Osteoblast (primary cell): Measurements from ENCODE around the gene HDDC3. TPM values are rescaled to one million over a fixed set of nuclear protein-coding genes. Genes with fewer than 3 reads are reported as not detected.

Source experiments
- DNase-seq: peaks from one replicate; pipeline ENCODE4 v3.0.0; 2011; ENCODE audit warnings: low spot score, mixed read lengths; ENCODE audit not compliant: insufficient read length; ENCODE audit errors: missing footprints
- H2AFZ ChIP-seq: 2 replicates; pipeline ENCODE4 v1.6.0; 2011; ENCODE audit warnings: mild to moderate bottlenecking, low read length
- H3K27ac ChIP-seq: 2 replicates; pipeline ENCODE4 v1.5.1; 2011; ENCODE audit warnings: mild to moderate bottlenecking, low read depth, low read length, moderate library complexity
- H3K27me3 ChIP-seq: 2 replicates; pipeline ENCODE4 v1.6.0; 2012; ENCODE audit warnings: mild to moderate bottlenecking, control low read depth, inconsistent platforms, low read length, moderate library complexity; ENCODE audit not compliant: insufficient read depth
- H3K36me3 ChIP-seq: 2 replicates; pipeline ENCODE4 v1.5.1; 2011; ENCODE audit warnings: mild to moderate bottlenecking, low read length, control low read depth, moderate library complexity; ENCODE audit not compliant: insufficient read depth
- H3K4me1 ChIP-seq: 2 replicates; pipeline ENCODE4 v1.5.1; 2011; ENCODE audit warnings: mild to moderate bottlenecking, low read length, control low read depth, moderate library complexity; ENCODE audit not compliant: insufficient read depth
- H3K4me2 ChIP-seq: 2 replicates; pipeline ENCODE4 v1.6.0; 2011; ENCODE audit warnings: mild to moderate bottlenecking, low read length; ENCODE audit not compliant: insufficient read depth
- H3K4me3 ChIP-seq: fragments of 200-600 bp; sonication (generic); 3 replicates; pipeline ENCODE4 v1.5.1; 2012; ENCODE audit warnings: mild to moderate bottlenecking, low read length, inconsistent platforms; ENCODE audit not compliant: insufficient read depth
- H3K79me2 ChIP-seq: 2 replicates; pipeline ENCODE4 v1.6.0; 2012; ENCODE audit warnings: mild to moderate bottlenecking, low read length, control low read depth, inconsistent platforms; ENCODE audit not compliant: insufficient read depth
- H3K9me3 ChIP-seq: 2 replicates; pipeline ENCODE4 v1.5.1; 2011; ENCODE audit warnings: low read depth, low read length, control low read depth
- H4K20me1 ChIP-seq: 2 replicates; pipeline ENCODE4 v1.6.0; 2012; ENCODE audit warnings: mild to moderate bottlenecking, low read length, control low read depth; ENCODE audit not compliant: insufficient read depth
- CTCF ChIP-seq: IDR thresholded peaks from 2 replicates; pipeline ENCODE4 v1.5.1; 2011; ENCODE audit warnings: mild to moderate bottlenecking, low read depth, low read length, moderate library complexity; ENCODE audit errors: extremely low read depth
- total RNA-seq: library from RNA; depleted of rRNA; stranded (reverse); fragments of >200 nt; gene quantifications from 2 replicates; pipeline ENCODE4 v1.2.3, GENCODE V29; 2012

HDDC3 gene
- total RNA-seq, 1 donor, result 11.6 TPM

- Histone ChIP-seq H3K79me2 (peaks cover 15% of the 10 kb centered on the region), H2AFZ (peak overlapping the region; percentile 77), H3K36me3 (peaks cover 36% of the 10 kb centered on the region), H3K9me3 (no peaks in the 10 kb centered on the region), H3K27me3 (no peaks in the 10 kb centered on the region), H3K4me2 (peak overlapping the region; percentile 78), H3K4me1 (peaks cover 27% of the 10 kb centered on the region), H4K20me1 (no peaks in the 10 kb centered on the region), H3K27ac (peak overlapping the region; percentile 66), H3K4me3 (peak overlapping the region; percentile 80)
- TF ChIP-seq CTCF, result peak; percentile 82
- DNase-seq, result peak; percentile 100
These were observed 24.1 kb upstream of the HDDC3 start for GRCh38 chr15:90956274-90957030.

GRCh38 chr15:90955624-90956273, 23.4 kb upstream of the HDDC3 start:
- TF ChIP-seq CTCF, result no peak
- H3K36me3 ChIP-seq, result peaks cover 36% of the 10 kb centered on the region
- no peaks in the 10 kb centered on the region for H3K27me3 ChIP-seq
- H3K4me1 ChIP-seq, result peaks cover 27% of the 10 kb centered on the region
- H2AFZ ChIP-seq, result no peak overlapping the region
- no peaks in the 10 kb centered on the region for H3K9me3 ChIP-seq
- DNase-seq, result no peak
- peak overlapping the region; percentile 80 for H3K4me3 ChIP-seq
- H3K27ac ChIP-seq, result peak overlapping the region; percentile 68
- peaks cover 15% of the 10 kb centered on the region for H3K79me2 ChIP-seq
- H3K4me2 ChIP-seq, result peak overlapping the region; percentile 78
- H4K20me1 ChIP-seq, result no peaks in the 10 kb centered on the region

GRCh38 chr15:90954712-90955623, 22.6 kb upstream of the HDDC3 start, which contains the start of gene RCCD1:
TSS of gene RCCD1 (plus strand) at chr15:90954884. CDS start at chr15:90956735, 1,851 bp downstream.
- H2AFZ ChIP-seq, result peak within 1 kb of the TSS; percentile 91
- H3K4me3 ChIP-seq, result peak within 1 kb of the TSS; percentile 78
- peak within 1 kb of the TSS; percentile 78 for H3K4me2 ChIP-seq
- H3K27ac ChIP-seq, result peak within 1 kb of the TSS; percentile 68
- peaks cover 27% of the 10 kb centered on the region for H3K4me1 ChIP-seq
- no peaks in the 10 kb centered on the region for H4K20me1 ChIP-seq
- no peak for TF ChIP-seq CTCF
- no peaks in the 10 kb centered on the region for H3K27me3 ChIP-seq
- peaks cover 40% of the 10 kb centered on the region for H3K36me3 ChIP-seq
- no peaks in the 10 kb centered on the region for H3K9me3 ChIP-seq
- peak; percentile 100 for DNase-seq
- H3K79me2 ChIP-seq, result peaks cover 15% of the 10 kb centered on the region
